GM18508 (cell line): ENCODE results near the gene AFAP1L2.

ENCODE experiments used
- ATAC-seq: cut with Tn5 transposase; IDR thresholded peaks from one replicate; pipeline ENCODE4 v1.9.1; 2021; ENCODE audit warnings: moderate number of reproducible peaks; ENCODE audit not compliant: insufficient read depth, unreplicated experiment

AFAP1L2 gene

GRCh38 chr10:114404171-114405010 is at the start of gene AFAP1L2:
AFAP1L2 (minus strand) TSS chr10:114404502; CDS start chr10:114404455, 47 bp downstream.
- ATAC-seq: no peak

DNA sequence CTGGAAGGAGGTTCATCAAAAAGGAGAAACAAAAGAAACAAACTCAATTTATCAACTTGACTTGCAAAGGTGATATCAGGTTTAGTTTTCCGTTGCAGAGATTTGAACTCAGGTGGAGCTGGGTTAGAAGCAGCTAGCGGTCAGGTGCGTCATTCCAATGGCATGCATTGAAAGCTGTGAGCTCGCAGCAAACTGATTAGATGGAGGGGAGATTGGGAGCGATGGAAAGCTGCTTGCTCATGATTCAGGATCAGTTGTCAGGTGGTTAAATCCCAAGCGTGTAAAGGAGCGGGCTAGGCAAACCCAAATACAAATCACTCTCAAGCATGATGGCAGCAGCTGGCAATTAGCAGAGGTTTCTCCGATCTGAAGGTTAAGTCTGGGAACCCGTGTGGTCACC is 49.3 kb upstream of the AFAP1L2 start:
- ATAC-seq: no peak

- no peak for ATAC-seq
Observed at GRCh38 chr10:114448897-114449296, 44.6 kb upstream of the AFAP1L2 start.

DNA sequence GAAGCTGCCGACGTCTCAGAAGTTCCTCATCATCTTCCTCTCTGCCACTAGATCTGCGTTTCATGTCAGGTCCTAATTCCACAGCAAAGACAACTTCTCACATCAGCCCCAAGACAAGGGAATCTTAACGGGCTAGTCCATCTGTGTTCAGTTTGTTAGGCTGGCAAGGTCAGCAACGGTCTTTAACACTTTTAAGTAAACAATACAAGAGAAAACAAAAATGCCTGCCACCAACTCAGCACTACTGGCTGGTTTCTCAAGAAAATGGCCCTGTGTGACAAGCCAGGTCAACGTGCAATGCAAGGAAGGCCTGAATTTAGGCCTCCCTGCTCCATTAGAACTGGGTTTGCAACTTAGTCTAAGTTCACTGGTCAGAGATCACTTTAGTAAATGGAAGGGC is 41.0 kb upstream of the AFAP1L2 start:
- no peak for ATAC-seq

GRCh38 chr10:114444819-114445218 is 40.5 kb upstream of the AFAP1L2 start:
- ATAC-seq: no peak

GRCh38 chr10:114442091-114442630 is 37.9 kb upstream of the AFAP1L2 start:
- ATAC-seq: no peak

- ATAC-seq: no peak
Observed at GRCh38 chr10:114441107-114441506, 36.8 kb upstream of the AFAP1L2 start.

DNA sequence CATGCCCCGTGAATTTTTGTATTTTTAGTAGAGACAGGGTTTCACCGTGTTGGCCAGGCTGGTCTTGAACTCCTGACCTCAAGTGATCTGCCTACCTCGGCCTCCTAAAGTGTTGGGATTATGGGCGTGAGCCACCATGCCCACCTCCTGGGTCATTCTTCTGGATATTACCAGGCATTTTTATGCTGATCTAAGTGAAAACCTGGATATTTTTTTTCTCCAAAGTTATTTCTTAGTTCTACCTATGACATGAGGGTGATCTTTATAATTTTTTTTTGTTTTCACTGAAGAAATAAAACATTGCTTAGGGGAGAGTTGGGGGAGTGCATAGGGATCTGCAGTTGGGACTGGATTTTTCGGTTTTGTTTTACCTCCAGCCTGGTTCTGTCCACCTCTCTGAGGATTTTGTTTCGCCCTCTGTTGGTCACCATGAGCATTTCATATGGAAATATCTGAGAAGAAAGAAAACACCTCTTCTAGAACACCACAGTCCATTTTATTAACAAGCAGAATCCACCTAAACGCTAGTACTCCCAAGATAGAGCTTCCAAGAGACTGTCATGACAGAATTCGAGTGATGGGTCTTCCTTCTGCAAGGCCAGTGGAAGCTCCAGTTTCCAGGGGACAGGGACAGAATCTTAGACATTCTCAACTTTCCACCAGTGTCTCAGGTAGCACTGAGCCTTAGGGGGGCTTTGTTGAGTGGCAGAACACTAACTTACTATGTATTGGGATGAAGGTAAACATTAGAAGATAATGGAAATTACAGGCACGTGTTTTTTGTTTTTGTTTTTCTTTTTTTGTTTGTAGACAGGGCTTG is 33.4 kb upstream of the AFAP1L2 start:
- no peak for ATAC-seq

- no peak for ATAC-seq
Observed at GRCh38 chr10:114436941-114437340, 32.6 kb upstream of the AFAP1L2 start.

DNA sequence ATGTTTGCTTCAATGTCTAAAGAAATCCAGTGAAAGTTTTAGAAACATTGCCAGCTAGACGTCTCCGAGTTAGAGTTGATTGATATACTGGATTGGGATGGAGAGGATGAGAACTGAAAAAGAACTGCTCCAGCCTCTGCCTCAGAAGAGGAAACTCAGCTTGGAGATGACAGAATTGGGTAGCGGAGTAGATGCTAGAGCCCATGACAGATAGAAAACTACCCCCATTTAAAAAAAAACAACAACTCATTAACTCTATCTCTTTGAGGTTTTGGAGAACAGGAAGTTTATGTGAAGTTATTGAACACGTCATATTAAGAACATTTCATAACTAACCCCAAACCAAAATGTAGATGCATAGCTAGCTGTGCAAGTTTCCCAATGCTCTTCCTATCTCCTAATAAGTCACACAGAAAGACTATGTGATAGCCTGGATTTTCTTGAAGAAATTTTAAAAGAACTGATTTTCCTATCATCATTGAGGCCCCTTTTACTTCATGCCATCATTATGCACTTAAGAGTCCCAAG is 28.3 kb upstream of the AFAP1L2 start:
- ATAC-seq: no peak

GRCh38 chr10:114431414-114432135 is 27.3 kb upstream of the AFAP1L2 start:
- ATAC-seq: no peak

GRCh38 chr10:114430688-114431413 is 26.5 kb upstream of the AFAP1L2 start:
- ATAC-seq: no peak

- no peak for ATAC-seq
Observed at GRCh38 chr10:114429581-114430335, 25.5 kb upstream of the AFAP1L2 start.

DNA sequence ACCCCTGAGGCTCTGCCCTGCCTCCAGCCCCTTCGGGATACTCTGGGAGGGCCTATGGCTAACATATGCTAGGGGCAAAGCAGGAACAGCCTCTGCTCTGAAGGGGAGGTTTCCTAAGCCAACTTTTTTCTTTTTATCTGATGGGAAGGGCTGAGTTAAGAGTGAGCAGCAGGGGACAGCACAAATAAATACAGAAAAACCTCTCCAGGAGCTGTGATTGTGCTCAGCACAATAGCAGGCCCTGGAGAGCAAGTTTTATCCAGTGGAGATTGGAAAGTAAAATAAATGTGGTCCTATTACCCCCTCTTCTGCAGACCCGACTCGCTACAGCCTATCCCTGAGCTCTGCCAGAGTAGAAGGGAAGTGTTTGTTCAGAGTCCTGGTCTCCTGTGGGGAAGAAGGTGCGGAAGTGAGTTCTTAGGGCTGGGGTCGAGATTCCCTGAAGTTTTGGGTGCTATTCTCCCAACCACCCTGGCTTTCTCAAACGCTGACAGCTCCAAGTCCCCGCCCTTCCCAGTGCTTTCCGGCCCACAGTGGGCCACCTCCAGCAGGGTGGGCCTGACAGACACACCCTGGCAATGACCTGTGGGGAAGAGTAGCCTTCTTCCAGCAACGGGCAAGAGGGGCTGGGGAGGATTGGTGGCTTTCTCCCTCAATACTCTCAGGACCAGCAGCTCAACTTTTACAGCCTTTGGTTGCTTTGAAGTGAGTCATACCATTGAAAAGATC is 23.0 kb upstream of the AFAP1L2 start:
- no peak for ATAC-seq

- ATAC-seq: no peak
Observed at GRCh38 chr10:114426476-114426875, 22.2 kb upstream of the AFAP1L2 start.

GRCh38 chr10:114420811-114421485 is 16.6 kb upstream of the AFAP1L2 start:
- no peak for ATAC-seq

- no peak for ATAC-seq
Observed at GRCh38 chr10:114418109-114418508, 13.8 kb upstream of the AFAP1L2 start.
